GM23248 (cell line): Measurements from ENCODE around the gene SVOPL. TPM values are rescaled to one million over a fixed set of nuclear protein-coding genes. Genes with fewer than 3 reads are reported as not detected.

Experiments used
- DNase-seq: peaks from one replicate; pipeline ENCODE4 v3.0.0-alpha.2; 2015
- H2AFZ ChIP-seq: fragments of 200-600 bp; sonication (generic); 2 replicates; pipeline ENCODE4 v1.6.1; 2016; ENCODE audit warnings: antibody characterized with exemption
- H3F3A ChIP-seq: fragments of 200-600 bp; sonication (generic); 2 replicates; pipeline ENCODE4 v1.6.1; 2016; ENCODE audit warnings: mild to moderate bottlenecking, antibody characterized with exemption, mixed run types; ENCODE audit not compliant: insufficient read depth
- H3K27ac ChIP-seq: fragments of 200-600 bp; sonication (generic); 2 replicates; pipeline ENCODE4 v1.5.1; 2016; ENCODE audit warnings: mild to moderate bottlenecking
- H3K27me3 ChIP-seq: fragments of 200-600 bp; sonication (generic); replicated peaks from 2 replicates; pipeline ENCODE4 v1.6.1; 2016; ENCODE audit warnings: mild to moderate bottlenecking; ENCODE audit not compliant: insufficient read depth
- H3K36me3 ChIP-seq: fragments of 200-600 bp; sonication (generic); 2 replicates; pipeline ENCODE4 v1.6.1; 2016; ENCODE audit warnings: low read depth, mild to moderate bottlenecking
- H3K4me1 ChIP-seq: fragments of 200-600 bp; sonication (generic); 2 replicates; pipeline ENCODE4 v1.6.1; 2016; ENCODE audit warnings: mild to moderate bottlenecking; ENCODE audit not compliant: insufficient read depth
- H3K4me2 ChIP-seq: fragments of 200-600 bp; sonication (generic); one replicate; pipeline ENCODE4 v1.6.1; 2016; ENCODE audit warnings: mild to moderate bottlenecking; ENCODE audit not compliant: unreplicated experiment
- H3K4me3 ChIP-seq: fragments of 200-600 bp; sonication (generic); 2 replicates; pipeline ENCODE4 v1.5.1; 2016; ENCODE audit warnings: mild to moderate bottlenecking
- H3K79me2 ChIP-seq: fragments of 200-600 bp; sonication (generic); 2 replicates; pipeline ENCODE4 v1.6.1; 2016; ENCODE audit warnings: mild to moderate bottlenecking; ENCODE audit not compliant: insufficient read depth
- H3K9ac ChIP-seq: fragments of 200-600 bp; sonication (generic); 2 replicates; pipeline ENCODE4 v1.6.1; 2016; ENCODE audit warnings: mild to moderate bottlenecking
- H3K9me2 ChIP-seq: fragments of 200-600 bp; sonication (generic); 2 replicates; pipeline ENCODE4 v1.6.1; 2016; ENCODE audit warnings: mixed run types, mild to moderate bottlenecking, moderate library complexity; ENCODE audit not compliant: insufficient read depth
- H3K9me3 ChIP-seq: fragments of 200-600 bp; sonication (generic); one replicate; pipeline ENCODE4 v1.6.1; 2017; ENCODE audit warnings: low read depth
- H4K20me1 ChIP-seq: fragments of 200-600 bp; sonication (generic); 2 replicates; pipeline ENCODE4 v1.6.0; 2016; ENCODE audit not compliant: insufficient read depth
- EZH2 ChIP-seq: fragments of 200-600 bp; sonication (generic); IDR thresholded peaks from 2 replicates; pipeline ENCODE4 v1.6.1; 2018; ENCODE audit warnings: antibody characterized with exemption, mild to moderate bottlenecking; ENCODE audit not compliant: insufficient read depth, poor library complexity, severe bottlenecking
- EZH2phosphoT487 ChIP-seq: fragments of 200-600 bp; sonication (generic); IDR thresholded peaks from 2 replicates; pipeline ENCODE4 v1.6.1; 2018; ENCODE audit warnings: antibody characterized with exemption, moderate library complexity, mild to moderate bottlenecking, low read depth; ENCODE audit not compliant: insufficient read depth
- WGBS, 2 experiments: methylation state at CpG; one replicate each; pipeline ENCODE4 v1.1.6; 2015 to 2017; ENCODE audit warnings: low lambda C conversion rate in 2 of 2, low coverage in 1 of 2; ENCODE audit errors: missing lambda C conversion rate in 2 of 2; 5-methylcytosine and 5-hydroxymethylcytosine counted together
- in situ Hi-C: fragments of 300-500 bp; cut with MboI; formaldehyde crosslinking; loops from 2 replicates; pipeline ENCODE4 v1.15.0; 2020
- polyA plus RNA-seq: library from polyadenylated mRNA; unstranded; fragments of >200 nt; fragmentation: Nextera tagmentation; extraction: Ambion mirVana; gene quantifications from 2 replicates; pipeline ENCODE4 v1.2.1, GENCODE V29; 2016
- total RNA-seq: library from RNA; depleted of rRNA; stranded (reverse); fragments of >200 nt; shearing (Covaris generic); gene quantifications from 2 replicates; pipeline ENCODE4 v1.2.3, GENCODE V29; 2014

The SVOPL gene
- total and polyA plus RNA-seq, 2 experiments from 2014 or later, result not detected

GRCh38 chr7:138570715-138571114 is 130.4 kb downstream of the SVOPL start:
- Histone ChIP-seq H3K27ac (no peak overlapping the region), H2AFZ (no peak overlapping the region), H3K4me2 (no peak overlapping the region), H3K4me1 (no peaks in the 10 kb centered on the region), H3K36me3 (peaks cover 30% of the 10 kb centered on the region; the same call in 1 of the 2 replicates), H3K9me3 (no peaks in the 10 kb centered on the region), H3K79me2 (no peaks in the 10 kb centered on the region), H3F3A (no peaks in the 10 kb centered on the region), H3K9me2 (peaks cover 5% of the 10 kb centered on the region; the same call in 1 of the 2 replicates), H4K20me1 (no peaks in the 10 kb centered on the region), H3K27me3 (no peaks in the 10 kb centered on the region), H3K4me3 (no peak overlapping the region), H3K9ac (no peak overlapping the region)
- no peak for DNase-seq
- in situ Hi-C loops, result no loop called here
- 93 to 96% methylated on average over 4 of the region's 4 CpGs for WGBS, 2 experiments
- TF ChIP-seq EZH2phosphoT487, result no peak
- no peak for TF ChIP-seq EZH2

DNA sequence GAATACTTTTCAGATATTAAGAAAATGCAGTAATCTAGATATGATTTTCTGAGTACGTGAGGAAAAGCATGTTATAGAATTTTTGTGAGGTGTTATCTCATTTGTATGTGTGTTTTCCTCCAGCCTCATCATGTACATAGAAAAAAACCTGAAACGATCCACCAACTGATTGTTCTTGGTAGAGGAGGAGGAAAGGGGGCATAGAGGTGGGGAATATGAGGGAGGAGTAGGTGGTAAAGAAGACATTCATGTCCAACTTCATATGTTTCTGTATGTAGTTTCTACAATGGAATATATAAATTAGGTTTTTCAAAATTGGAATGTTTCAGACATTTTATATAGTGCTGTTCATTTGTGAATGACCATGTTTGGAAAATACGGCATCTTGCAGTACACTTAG is 131.7 kb downstream of the SVOPL start:
- in situ Hi-C loops, result no loop called here
- WGBS, 2 experiments, result 98% methylated on average over 3 of the region's 3 CpGs
- TF ChIP-seq EZH2, result no peak
- TF ChIP-seq EZH2phosphoT487, result no peak

DNA sequence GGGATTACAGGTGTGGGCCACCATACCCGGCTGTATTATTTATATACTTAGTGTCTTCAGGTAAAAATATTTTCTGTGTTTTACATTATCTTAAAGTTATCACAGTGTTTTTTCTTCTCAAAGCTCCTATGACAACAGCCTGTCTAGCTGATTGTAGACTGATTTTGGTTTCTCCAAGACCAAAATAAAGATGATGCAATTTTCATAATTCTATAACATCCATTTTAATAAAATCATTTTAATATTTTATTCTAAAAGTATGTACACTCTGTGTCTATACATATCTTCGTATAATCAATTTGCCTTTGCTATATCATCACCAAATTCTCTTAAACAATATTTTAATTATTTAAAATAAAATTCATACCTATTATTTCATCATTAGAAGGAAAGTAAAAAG is 132.5 kb downstream of the SVOPL start:
- in situ Hi-C loops, result no loop called here

More for the DNA sequence above, 131.7 kb downstream of the SVOPL start:
- no peak overlapping the region for H3K4me2 ChIP-seq
- no peaks in the 10 kb centered on the region for H3K79me2 ChIP-seq
- no peak overlapping the region for H3K9ac ChIP-seq
- H3K27ac ChIP-seq, result no peak overlapping the region
- H3K27me3 ChIP-seq, result no peaks in the 10 kb centered on the region
- H3K4me3 ChIP-seq, result no peak overlapping the region
- DNase-seq, result no peak
- no peak overlapping the region for H2AFZ ChIP-seq
- H4K20me1 ChIP-seq, result no peaks in the 10 kb centered on the region
- H3K36me3 ChIP-seq, result peaks cover 30% of the 10 kb centered on the region; the same call in 1 of the 2 replicates
- H3K9me2 ChIP-seq, result peaks cover 5% of the 10 kb centered on the region; the same call in 1 of the 2 replicates
- no peaks in the 10 kb centered on the region for H3K4me1 ChIP-seq
- no peaks in the 10 kb centered on the region for H3F3A ChIP-seq
- H3K9me3 ChIP-seq, result no peaks in the 10 kb centered on the region

DNA sequence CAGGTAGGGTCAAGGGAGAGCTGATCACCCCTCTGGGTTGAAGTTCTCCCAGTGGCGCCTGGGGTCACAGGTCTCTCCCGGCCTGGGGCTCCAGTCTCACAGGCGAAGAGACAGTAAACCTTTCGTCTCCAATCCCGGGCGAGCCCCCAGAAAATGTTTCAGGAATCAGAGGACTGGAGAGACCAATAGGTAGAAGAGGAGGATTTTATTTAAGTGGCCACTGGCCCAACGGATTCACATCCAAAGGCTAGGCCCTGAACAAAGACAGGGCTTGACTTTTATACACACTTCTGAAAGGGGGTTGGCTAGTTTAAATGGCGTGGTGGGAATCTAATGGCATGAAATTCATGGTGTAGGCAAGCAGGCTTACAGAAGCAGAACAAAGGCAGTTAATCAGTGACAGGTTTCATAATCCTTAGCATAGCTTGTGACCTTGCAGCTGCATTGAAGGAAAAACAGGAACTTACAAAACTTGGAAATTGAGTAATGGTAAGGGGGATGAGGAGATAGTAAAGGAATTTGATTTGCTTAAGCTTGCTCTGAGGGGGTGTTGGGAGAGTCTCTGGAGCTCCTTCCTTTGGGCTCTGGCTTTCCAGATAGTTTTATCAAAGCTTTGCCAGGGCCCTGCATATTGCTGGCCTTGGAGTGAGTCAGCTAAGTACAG is 135.6 kb downstream of the SVOPL start:
- TF ChIP-seq EZH2, result no peak
- no peak for TF ChIP-seq EZH2phosphoT487
- Histone ChIP-seq H3K36me3 (peaks cover 17% of the 10 kb centered on the region; the same call in 1 of the 2 replicates), H3K27ac (no peak overlapping the region), H3K4me2 (no peak overlapping the region), H4K20me1 (no peaks in the 10 kb centered on the region), H3K9ac (no peak overlapping the region), H3K9me2 (no peaks in the 10 kb centered on the region), H3K79me2 (no peaks in the 10 kb centered on the region), H3K4me1 (no peaks in the 10 kb centered on the region), H3F3A (no peaks in the 10 kb centered on the region), H3K27me3 (no peaks in the 10 kb centered on the region), H3K4me3 (no peak overlapping the region), H2AFZ (no peak overlapping the region), H3K9me3 (no peaks in the 10 kb centered on the region)
- WGBS, 2 experiments, result 97 to 98% methylated on average over 8 of the region's 8 CpGs
- in situ Hi-C loops, result no loop called here
- peak; percentile 30 for DNase-seq

More for the DNA sequence above, 132.5 kb downstream of the SVOPL start:
- Histone ChIP-seq H3K79me2 (no peaks in the 10 kb centered on the region), H2AFZ (no peak overlapping the region), H3K36me3 (peaks cover 23% of the 10 kb centered on the region; the same call in 1 of the 2 replicates), H3K4me2 (no peak overlapping the region), H4K20me1 (no peaks in the 10 kb centered on the region), H3K4me1 (no peaks in the 10 kb centered on the region), H3F3A (no peaks in the 10 kb centered on the region), H3K9me2 (peaks cover 5% of the 10 kb centered on the region; the same call in 1 of the 2 replicates), H3K27me3 (no peaks in the 10 kb centered on the region), H3K4me3 (no peak overlapping the region), H3K9ac (no peak overlapping the region), H3K27ac (no peak overlapping the region), H3K9me3 (no peaks in the 10 kb centered on the region)
- no peak for DNase-seq
- 95 to 100% methylated on average over 2 of the region's 2 CpGs for WGBS, 2 experiments
- TF ChIP-seq EZH2 (no peak), EZH2phosphoT487 (no peak)

DNA sequence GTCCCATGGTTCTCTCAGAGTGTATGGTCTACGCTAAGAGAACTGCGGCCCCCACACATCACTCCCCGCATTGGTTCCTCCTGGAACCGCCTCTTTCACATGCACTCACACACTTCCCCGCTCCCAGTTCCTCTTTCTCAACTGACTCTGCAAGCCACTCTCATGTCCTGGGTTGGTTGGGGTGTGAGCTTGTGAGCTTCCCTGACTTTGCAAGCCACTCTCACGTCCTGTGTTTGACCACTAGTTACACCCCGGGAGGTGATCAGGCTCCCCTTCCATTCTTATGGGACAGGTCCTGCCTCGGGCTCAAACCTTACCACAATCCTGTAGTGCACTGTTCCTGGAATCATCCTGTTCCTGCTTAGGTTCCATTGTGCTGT is 136.1 kb downstream of the SVOPL start:
- H3K79me2 ChIP-seq, result no peaks in the 10 kb centered on the region
- no peak overlapping the region for H3K9ac ChIP-seq
- H3K9me2 ChIP-seq, result no peaks in the 10 kb centered on the region
- no peak overlapping the region for H2AFZ ChIP-seq
- DNase-seq, result no peak
- H3K27ac ChIP-seq, result no peak overlapping the region
- no peaks in the 10 kb centered on the region for H3K4me1 ChIP-seq
- WGBS, 2 experiments, result 99% methylated on average over 8 of the region's 8 CpGs
- TF ChIP-seq EZH2, result no peak
- no peak for TF ChIP-seq EZH2phosphoT487
- H3K4me2 ChIP-seq, result no peak overlapping the region
- no peaks in the 10 kb centered on the region for H4K20me1 ChIP-seq
- in situ Hi-C loops, result no loop called here
- no peaks in the 10 kb centered on the region for H3F3A ChIP-seq
- H3K9me3 ChIP-seq, result no peaks in the 10 kb centered on the region
- H3K4me3 ChIP-seq, result no peak overlapping the region
- no peaks in the 10 kb centered on the region for H3K27me3 ChIP-seq
- H3K36me3 ChIP-seq, result peaks cover 17% of the 10 kb centered on the region; the same call in 1 of the 2 replicates
